ENCODE results near the gene SV2C.

DNA sequence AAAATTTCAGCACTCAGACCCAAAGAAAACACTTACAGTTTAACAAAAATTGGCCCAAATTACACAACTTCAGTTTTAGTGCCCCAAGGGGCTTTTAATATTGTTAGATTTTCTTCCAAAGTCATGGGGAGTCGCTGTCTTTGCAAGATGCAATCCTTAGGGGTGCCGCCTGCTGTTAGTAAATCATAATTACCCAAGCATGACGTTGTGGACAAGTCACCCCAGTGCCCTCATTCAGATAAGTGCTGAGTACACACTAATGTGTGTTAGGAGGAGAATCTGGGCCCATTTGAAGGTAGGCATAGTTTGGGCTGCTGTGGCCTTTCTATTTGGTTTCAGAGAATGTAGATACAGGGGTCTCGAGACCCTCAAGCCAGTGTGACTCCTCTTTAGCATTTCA, 138.1 kb downstream of the SV2C start:
- TF ChIP-seq, protein P1, sequence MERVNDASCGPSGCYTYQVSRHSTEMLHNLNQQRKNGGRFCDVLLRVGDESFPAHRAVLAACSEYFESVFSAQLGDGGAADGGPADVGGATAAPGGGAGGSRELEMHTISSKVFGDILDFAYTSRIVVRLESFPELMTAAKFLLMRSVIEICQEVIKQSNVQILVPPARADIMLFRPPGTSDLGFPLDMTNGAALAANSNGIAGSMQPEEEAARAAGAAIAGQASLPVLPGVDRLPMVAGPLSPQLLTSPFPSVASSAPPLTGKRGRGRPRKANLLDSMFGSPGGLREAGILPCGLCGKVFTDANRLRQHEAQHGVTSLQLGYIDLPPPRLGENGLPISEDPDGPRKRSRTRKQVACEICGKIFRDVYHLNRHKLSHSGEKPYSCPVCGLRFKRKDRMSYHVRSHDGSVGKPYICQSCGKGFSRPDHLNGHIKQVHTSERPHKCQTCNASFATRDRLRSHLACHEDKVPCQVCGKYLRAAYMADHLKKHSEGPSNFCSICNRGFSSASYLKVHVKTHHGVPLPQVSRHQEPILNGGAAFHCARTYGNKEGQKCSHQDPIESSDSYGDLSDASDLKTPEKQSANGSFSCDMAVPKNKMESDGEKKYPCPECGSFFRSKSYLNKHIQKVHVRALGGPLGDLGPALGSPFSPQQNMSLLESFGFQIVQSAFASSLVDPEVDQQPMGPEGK (CRISPR knock-in tag; IDR thresholded peaks at IDR 0.05; ENCODE audit: borderline replicate concordance): no peak
- TF ChIP-seq, protein P2, sequence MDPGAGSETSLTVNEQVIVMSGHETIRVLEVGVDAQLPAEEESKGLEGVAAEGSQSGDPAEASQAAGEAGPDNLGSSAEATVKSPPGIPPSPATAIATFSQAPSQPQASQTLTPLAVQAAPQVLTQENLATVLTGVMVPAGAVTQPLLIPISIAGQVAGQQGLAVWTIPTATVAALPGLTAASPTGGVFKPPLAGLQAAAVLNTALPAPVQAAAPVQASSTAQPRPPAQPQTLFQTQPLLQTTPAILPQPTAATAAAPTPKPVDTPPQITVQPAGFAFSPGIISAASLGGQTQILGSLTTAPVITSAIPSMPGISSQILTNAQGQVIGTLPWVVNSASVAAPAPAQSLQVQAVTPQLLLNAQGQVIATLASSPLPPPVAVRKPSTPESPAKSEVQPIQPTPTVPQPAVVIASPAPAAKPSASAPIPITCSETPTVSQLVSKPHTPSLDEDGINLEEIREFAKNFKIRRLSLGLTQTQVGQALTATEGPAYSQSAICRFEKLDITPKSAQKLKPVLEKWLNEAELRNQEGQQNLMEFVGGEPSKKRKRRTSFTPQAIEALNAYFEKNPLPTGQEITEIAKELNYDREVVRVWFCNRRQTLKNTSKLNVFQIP (CRISPR knock-in tag; IDR thresholded peaks at IDR 0.05; ENCODE audit: borderline replicate concordance, low read depth): no peak
- TF ChIP-seq OSR1 (CRISPR knock-in tag; IDR thresholded peaks at IDR 0.05) (no peak), ARNTL (CRISPR knock-in tag; IDR thresholded peaks at IDR 0.05; ENCODE audit: borderline replicate concordance, low read depth) (no peak), ESRRG (CRISPR knock-in tag; IDR thresholded peaks at IDR 0.05) (no peak), ZFP30 (CRISPR knock-in tag; IDR thresholded peaks at IDR 0.05) (no peak), ZNF70 (CRISPR knock-in tag; IDR thresholded peaks at IDR 0.05) (no peak), ZFP3 (CRISPR knock-in tag; IDR thresholded peaks at IDR 0.05) (no peak), RARB (CRISPR knock-in tag; IDR thresholded peaks at IDR 0.05) (no peak), TCF4 (CRISPR knock-in tag; IDR thresholded peaks at IDR 0.05; ENCODE audit: borderline replicate concordance) (no peak), CSDC2 (CRISPR knock-in tag; IDR thresholded peaks at IDR 0.05) (no peak), ZC3H10 (CRISPR knock-in tag; IDR thresholded peaks at IDR 0.05) (no peak), SNAI2 (CRISPR knock-in tag; IDR thresholded peaks at IDR 0.05) (no peak)
- TF ChIP-seq, protein P3, sequence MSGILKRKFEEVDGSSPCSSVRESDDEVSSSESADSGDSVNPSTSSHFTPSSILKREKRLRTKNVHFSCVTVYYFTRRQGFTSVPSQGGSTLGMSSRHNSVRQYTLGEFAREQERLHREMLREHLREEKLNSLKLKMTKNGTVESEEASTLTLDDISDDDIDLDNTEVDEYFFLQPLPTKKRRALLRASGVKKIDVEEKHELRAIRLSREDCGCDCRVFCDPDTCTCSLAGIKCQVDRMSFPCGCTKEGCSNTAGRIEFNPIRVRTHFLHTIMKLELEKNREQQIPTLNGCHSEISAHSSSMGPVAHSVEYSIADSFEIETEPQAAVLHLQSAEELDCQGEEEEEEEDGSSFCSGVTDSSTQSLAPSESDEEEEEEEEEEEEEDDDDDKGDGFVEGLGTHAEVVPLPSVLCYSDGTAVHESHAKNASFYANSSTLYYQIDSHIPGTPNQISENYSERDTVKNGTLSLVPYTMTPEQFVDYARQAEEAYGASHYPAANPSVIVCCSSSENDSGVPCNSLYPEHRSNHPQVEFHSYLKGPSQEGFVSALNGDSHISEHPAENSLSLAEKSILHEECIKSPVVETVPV (CRISPR knock-in tag; IDR thresholded peaks at IDR 0.05): no peak

All from SK-N-SH treated with all-trans-retinoic acid at 6 μM for 48 hours (cell line).